Stimulated activated CD8-positive, alpha-beta memory T cell treated with anti-CD3 and anti-CD28 coated beads, Interleukin-15, amount 100 ng/mL, for 48 hours (primary cell): ENCODE results near the gene DDIT4L.
"Not testable (repeated sequence)": the region's sequence is repeated elsewhere in the genome, so short reads cannot be mapped to it uniquely, and the experiment has no call there.

Experiments
- DNase-seq, 2 donors: peaks; one replicate each; pipeline ENCODE4 v3.0.0-alpha.2; 2020; ENCODE audit warnings: low read depth in 2 of 2

DDIT4L gene

GRCh38 chr4:100189820-100190642, at the start of gene DDIT4L:
TSS of gene DDIT4L (minus strand) at chr4:100190468. CDS start at chr4:100189983, 485 bp downstream.
- no peak for DNase-seq

DNA sequence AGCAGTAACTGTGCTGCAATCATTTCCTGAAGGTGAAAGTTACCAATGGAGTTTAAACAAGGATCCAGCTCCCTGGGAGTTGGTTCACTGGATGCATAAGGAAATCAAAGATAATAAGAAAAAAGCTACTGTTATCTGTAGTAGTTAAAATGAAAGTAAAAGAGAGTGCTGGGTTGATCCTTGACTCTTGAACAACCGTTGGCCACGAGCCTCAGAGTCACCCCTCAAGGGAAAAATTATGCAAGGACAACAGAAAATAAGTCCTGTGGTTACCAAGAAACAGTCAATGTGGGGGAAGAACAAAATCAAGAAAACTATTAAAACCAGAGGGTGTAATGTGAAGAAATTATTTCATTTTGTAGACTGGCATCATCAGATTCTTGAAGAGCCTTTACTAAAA, 49.7 kb upstream of the DDIT4L start:
- DNase-seq, result no peak

GRCh38 chr4:100224721-100225120, 34.5 kb upstream of the DDIT4L start:
- DNase-seq, result no peak

DNA sequence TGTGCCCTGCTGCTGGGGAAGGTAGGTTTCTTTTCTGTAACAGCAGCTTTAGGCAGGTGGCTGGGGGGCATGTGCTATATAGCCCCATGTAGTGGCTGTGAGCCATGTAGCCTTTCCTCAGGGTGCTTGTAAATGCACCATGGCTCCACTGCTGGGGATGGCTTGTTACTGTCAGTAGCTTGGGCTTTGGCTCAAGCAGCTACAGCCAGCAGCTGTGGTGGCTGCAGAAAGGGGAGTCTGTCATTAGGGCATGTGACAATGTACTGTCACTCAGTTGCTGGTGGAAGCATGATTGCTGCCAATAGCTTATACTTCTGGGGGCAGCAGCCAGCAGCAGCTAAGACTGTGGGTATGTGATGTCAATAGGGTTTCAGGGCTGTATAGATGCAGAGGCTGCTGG, 33.9 kb upstream of the DDIT4L start:
- no peak for DNase-seq

- no peak for DNase-seq
Observed at GRCh38 chr4:100208964-100209363, 18.7 kb upstream of the DDIT4L start.

DNA sequence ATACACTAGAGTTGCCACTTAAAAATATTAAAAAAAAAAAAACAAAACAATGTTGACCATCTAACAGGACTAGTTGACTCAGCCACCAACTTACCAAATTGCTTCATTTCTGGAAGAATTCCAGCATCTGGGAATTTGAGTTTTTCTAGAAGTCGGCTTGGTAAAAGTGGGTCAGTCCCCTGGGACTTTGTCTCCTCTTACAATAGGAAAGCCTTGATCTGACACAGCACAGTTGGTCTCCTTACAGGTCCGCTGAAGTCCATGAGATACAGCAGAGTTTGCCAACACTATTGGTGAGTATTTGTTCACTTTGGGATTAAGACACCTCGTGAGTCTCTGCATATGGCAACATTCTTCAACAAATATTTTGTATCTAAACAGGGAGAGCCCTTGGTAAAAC, 18.2 kb upstream of the DDIT4L start:
- DNase-seq, result no peak

GRCh38 chr4:100206850-100207249, 16.6 kb upstream of the DDIT4L start:
- DNase-seq, result no peak

GRCh38 chr4:100198061-100198460, 7.8 kb upstream of the DDIT4L start:
- no peak for DNase-seq

DNA sequence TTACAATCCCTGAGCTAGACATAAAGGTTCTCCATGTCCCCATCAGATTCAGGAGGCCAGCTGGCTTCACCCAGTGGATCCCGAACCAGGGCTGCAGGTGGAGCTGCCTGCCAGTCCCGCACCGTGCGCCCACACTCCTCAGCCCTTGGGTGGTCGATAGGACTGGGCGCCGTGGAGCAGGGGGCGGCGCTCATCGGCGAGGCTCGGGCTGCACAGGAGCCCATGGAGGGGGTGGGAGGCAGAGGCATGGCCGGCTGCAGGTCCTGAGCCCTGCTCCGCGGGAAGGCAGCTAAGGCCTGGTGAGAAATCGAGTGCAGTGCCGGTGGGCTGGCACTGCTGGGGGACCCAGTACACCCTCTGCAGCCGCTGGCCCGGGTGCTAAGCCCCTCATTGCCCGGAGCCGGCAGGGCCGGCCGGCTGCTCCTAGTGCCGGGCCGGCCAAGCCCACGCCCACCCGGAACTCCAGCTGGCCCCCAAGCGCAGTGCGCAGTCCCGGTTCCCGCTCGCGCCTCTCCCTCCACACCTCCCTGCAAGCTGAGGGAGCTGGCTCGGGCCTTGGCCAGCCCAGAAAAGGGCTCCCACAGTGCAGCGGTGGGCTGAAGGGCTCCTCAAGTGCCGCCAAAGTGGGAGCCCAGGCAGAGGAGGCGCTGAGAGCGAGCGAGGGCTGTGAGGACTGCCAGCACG, 6.3 kb upstream of the DDIT4L start:
- not testable (repeated sequence) for DNase-seq

DNA sequence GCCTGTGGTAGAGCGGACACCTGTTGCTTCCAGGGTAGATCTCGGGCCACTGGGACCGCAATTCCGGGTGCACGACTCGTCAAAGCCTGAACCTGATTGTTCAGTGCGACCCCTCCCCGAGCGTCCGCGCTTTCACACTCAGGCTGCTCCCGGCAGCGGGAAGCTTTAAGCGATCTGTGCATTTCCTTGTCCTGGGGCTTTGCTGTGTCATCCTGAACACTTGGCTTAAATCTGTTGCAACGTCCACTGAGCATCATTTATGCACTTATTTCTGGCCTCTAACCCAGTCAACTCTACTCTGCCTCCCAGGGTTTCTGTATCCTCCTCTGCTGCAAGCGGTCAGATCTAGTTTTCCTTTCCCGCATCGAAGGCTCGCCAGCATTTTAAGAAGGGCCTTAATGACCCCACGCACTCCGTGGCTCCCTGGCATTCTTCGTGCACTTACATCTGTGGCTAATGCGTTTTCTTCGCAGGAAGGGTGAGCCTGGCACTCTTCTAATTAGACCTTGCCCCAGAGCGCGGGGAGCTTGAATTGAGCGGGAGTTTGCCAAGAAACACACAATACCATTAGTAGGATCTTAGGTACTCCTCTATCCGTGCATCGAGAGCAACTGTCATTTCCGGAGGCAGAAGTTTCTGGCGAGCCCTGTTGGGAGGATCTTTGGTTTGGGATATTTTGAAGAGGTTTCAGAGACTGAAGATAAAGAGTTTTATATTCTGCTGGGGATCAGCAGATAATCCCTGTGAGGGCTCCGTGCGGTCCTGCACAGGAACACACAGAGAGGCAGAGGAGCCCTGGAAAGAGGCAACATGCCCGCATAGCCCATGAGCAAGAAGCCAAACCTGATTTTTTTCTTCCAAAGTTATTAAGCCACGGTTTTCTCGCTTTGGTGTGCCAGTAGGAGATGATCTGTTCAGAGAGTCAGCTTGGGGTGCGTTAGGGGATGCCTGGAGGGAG, 654 bp upstream of the DDIT4L start:
- no peak for DNase-seq

DNA sequence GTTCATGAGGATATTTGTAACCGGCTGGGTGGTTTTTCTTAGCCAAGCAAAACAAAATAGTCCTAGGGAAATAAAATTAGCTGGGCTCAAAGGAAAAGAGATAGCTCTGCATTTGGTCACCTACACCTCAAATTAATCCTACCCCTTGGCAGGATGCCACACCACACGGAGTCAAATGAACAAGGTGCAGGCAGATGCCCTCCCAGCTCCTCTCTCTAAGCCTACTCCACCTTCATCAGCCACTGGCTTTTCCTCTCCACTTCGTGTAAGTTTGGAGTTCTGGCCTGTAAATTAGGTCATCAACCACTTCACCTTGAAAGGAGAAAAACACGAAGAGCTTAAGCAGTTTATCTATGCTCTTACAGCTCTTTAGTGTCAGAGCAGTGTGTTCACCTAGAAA, 1.4 kb downstream of the DDIT4L start:
- DNase-seq, result no peak

- no peak for DNase-seq
Observed at GRCh38 chr4:100187781-100188180, 2.5 kb downstream of the DDIT4L start.

DNA sequence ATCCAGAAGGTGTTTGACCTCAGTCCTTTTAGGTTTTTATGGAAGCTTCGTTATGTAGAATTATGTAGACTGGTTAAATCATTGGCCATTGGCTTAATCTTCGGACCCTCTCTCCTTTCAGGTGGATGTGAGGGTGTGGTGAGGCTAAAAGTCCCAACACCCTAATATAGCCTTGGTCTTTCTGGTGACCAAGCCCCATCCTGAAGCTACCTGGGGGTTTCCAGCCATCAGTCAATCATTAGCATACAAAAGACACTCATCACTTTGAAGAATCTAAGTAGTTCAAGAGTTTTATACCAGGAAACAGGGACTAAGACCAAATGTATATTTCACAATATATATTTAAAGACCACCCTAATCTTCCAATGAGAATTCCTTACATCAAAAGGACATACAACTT, 5.5 kb downstream of the DDIT4L start:
- DNase-seq, result no peak

DNA sequence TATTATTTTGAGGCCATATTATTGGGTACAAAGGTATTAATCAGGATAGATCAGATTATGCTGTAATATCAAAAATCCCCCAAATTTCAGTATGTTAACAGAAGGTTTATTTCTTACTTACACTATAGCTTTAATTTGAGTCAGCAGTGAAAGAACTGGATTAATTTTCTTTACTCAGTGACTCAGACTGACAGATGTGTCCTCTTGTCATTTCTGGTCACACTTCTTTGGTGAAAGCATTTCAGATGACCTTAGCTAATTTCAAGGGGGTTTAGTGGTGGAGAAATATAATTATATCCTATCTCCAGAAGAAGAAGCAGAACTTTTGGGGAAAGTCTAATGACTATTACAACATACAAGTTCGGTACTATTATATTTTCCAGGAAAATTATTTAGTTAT, 12.4 kb downstream of the DDIT4L start:
- no peak for DNase-seq

DNA sequence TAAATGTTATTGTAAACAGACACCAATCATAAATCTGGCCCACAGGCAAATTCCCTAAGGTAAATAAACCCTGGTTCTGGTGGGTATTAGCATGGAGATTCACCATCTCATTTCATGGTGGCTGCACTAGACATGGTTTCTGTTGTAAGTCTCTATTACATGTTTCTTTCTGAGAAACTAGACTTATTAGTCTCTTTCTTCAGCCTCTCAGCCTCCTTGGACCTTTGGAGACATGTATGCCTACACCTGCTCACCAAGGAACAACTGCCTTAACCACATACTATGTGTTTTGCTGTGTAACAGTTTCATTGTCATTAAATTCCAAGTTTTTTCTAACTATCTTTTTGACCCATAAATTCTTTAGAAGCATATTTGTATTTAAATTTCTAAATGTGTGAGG, 13.1 kb downstream of the DDIT4L start:
- no peak for DNase-seq

DNA sequence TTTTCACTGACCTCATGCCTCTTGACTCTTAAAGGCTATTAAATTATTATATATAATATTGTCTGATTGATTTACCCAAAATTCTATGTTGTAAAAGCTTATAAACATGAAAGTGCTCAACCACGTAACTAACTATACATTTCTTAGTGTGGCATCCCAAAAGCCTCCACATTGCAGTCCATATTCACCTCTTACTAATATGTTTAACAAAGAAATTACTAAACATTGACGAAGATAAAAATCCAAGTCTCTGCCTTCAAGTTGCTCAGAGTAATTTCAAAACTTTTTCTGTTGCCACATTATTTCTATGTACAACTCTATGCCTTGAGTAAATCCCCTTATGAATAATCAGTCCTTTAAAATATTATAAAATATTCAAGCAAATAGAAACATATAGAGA, 14.4 kb downstream of the DDIT4L start:
- DNase-seq, result no peak

- no peak for DNase-seq
Observed at GRCh38 chr4:100174985-100175383, 15.3 kb downstream of the DDIT4L start.

GRCh38 chr4:100170986-100171385, 19.3 kb downstream of the DDIT4L start:
- no peak for DNase-seq

GRCh38 chr4:100169491-100170485, 20.5 kb downstream of the DDIT4L start:
- DNase-seq, result no peak

GRCh38 chr4:100168521-100168920, 21.7 kb downstream of the DDIT4L start:
- DNase-seq, result no peak
